SH-SY5Y (cell line): ENCODE data around the gene POLD2.

Experiments
- GATA2 ChIP-seq: IDR thresholded peaks from 2 replicates; pipeline ENCODE4 v1.6.1; 2011; ENCODE audit warnings: mild to moderate bottlenecking, low read depth, low read length
- GATA3 ChIP-seq: IDR thresholded peaks from 2 replicates; pipeline ENCODE4 v1.6.1; 2011; ENCODE audit warnings: low read depth, mild to moderate bottlenecking, low read length, moderate library complexity

Gene POLD2

GRCh38 chr7:44107961-44108767 is 15.2 kb downstream of the POLD2 start:
- no peak for TF ChIP-seq GATA3
- TF ChIP-seq GATA2 = no peak

GRCh38 chr7:44107116-44107960 is 16.0 kb downstream of the POLD2 start:
- no peak for TF ChIP-seq GATA3
- TF ChIP-seq GATA2 = no peak

GRCh38 chr7:44106311-44107065 is 16.9 kb downstream of the POLD2 start:
- TF ChIP-seq GATA3 = no peak
- TF ChIP-seq GATA2 = no peak

GRCh38 chr7:44105832-44106231 is 17.5 kb downstream of the POLD2 start:
- TF ChIP-seq GATA2 (no peak), GATA3 (no peak)

- TF ChIP-seq GATA2 = no peak; the same call in 1 of the 2 replicates
- no peak for TF ChIP-seq GATA3
Measured at GRCh38 chr7:44104860-44105771, 18.2 kb downstream of the POLD2 start.

- TF ChIP-seq GATA3 (no peak), GATA2 (no peak)
Measured at GRCh38 chr7:44103923-44104859, 19.2 kb downstream of the POLD2 start, which contains the start of gene AEBP1. AEBP1 (plus strand) TSS chr7:44104345; CDS start chr7:44104666, 321 bp downstream.

GRCh38 chr7:44103566-44103922 is 19.8 kb downstream of the POLD2 start:
- no peak for TF ChIP-seq GATA2
- TF ChIP-seq GATA3 = no peak

GRCh38 chr7:44102846-44103565 is 20.3 kb downstream of the POLD2 start:
- TF ChIP-seq GATA3 (no peak), GATA2 (no peak)

GRCh38 chr7:44101966-44102845 is 21.1 kb downstream of the POLD2 start:
- no peak for TF ChIP-seq GATA3
- no peak for TF ChIP-seq GATA2

- no peak for TF ChIP-seq GATA2
Measured at GRCh38 chr7:44101303-44101965, 21.9 kb downstream of the POLD2 start.

- TF ChIP-seq GATA3 (no peak), GATA2 (no peak)
Measured at GRCh38 chr7:44100458-44101302, 22.7 kb downstream of the POLD2 start.
